ENCODE results near the gene ZNF124.

ZNF124 gene

GRCh38 chr1:247113094-247113497, 58.7 kb downstream of the ZNF124 start:
- Histone ChIP-seq H3K9ac (ENCODE audit: low read length) (no peak overlapping the region), H3K27ac (ENCODE audit: low read length) (no peak overlapping the region), H3K27me3 (ENCODE audit: low read depth, low read length) (no peaks in the 10 kb centered on the region), H4K20me1 (ENCODE audit: insufficient read depth, low read length) (no peaks in the 10 kb centered on the region), H2AFZ (ENCODE audit: low read depth, low read length) (no peak overlapping the region), H3K4me3 (ENCODE audit: low read length) (no peak overlapping the region), H3K36me3 (replicated peaks; ENCODE audit: low read depth, low read length) (no peaks in the 10 kb centered on the region), H3K9me3 (ENCODE audit: insufficient read depth, low read length) (no peaks in the 10 kb centered on the region), H3K79me2 (ENCODE audit: low read length) (no peaks in the 10 kb centered on the region), H3K4me2 (ENCODE audit: low read length) (no peak overlapping the region), H3K4me1 (ENCODE audit: low read length) (no peaks in the 10 kb centered on the region)
- TF ChIP-seq CTCF (IDR thresholded peaks at IDR 0.05; ENCODE audit: low read depth, low read length) (no peak), EZH2phosphoT487 (IDR thresholded peaks at IDR 0.05; ENCODE audit: low read depth) (no peak)

- Histone ChIP-seq H3K36me3 (replicated peaks; ENCODE audit: low read depth, low read length) (no peaks in the 10 kb centered on the region), H3K79me2 (ENCODE audit: low read length) (no peaks in the 10 kb centered on the region), H3K4me2 (ENCODE audit: low read length) (no peak overlapping the region), H3K9ac (ENCODE audit: low read length) (no peak overlapping the region), H3K27me3 (ENCODE audit: low read depth, low read length) (no peaks in the 10 kb centered on the region), H3K4me1 (ENCODE audit: low read length) (no peaks in the 10 kb centered on the region), H3K27ac (ENCODE audit: low read length) (no peak overlapping the region), H3K9me3 (ENCODE audit: insufficient read depth, low read length) (no peaks in the 10 kb centered on the region), H3K4me3 (ENCODE audit: low read length) (no peak overlapping the region), H4K20me1 (ENCODE audit: insufficient read depth, low read length) (no peaks in the 10 kb centered on the region), H2AFZ (ENCODE audit: low read depth, low read length) (no peak overlapping the region)
- TF ChIP-seq CTCF (IDR thresholded peaks at IDR 0.05; ENCODE audit: low read depth, low read length) (no peak), EZH2phosphoT487 (IDR thresholded peaks at IDR 0.05; ENCODE audit: low read depth) (no peak)
Observed at GRCh38 chr1:247112479-247112781, 59.4 kb downstream of the ZNF124 start.

GRCh38 chr1:247111700-247112478, 59.9 kb downstream of the ZNF124 start:
- Histone ChIP-seq H3K9ac (ENCODE audit: low read length) (no peak overlapping the region), H3K4me3 (ENCODE audit: low read length) (no peak overlapping the region), H3K9me3 (ENCODE audit: insufficient read depth, low read length) (no peaks in the 10 kb centered on the region), H3K79me2 (ENCODE audit: low read length) (no peaks in the 10 kb centered on the region), H3K4me2 (ENCODE audit: low read length) (no peak overlapping the region), H3K27ac (ENCODE audit: low read length) (no peak overlapping the region), H4K20me1 (ENCODE audit: insufficient read depth, low read length) (no peaks in the 10 kb centered on the region), H3K4me1 (ENCODE audit: low read length) (no peaks in the 10 kb centered on the region), H3K27me3 (ENCODE audit: low read depth, low read length) (no peaks in the 10 kb centered on the region), H2AFZ (ENCODE audit: low read depth, low read length) (no peak overlapping the region), H3K36me3 (replicated peaks; ENCODE audit: low read depth, low read length) (no peaks in the 10 kb centered on the region)
- no peak for TF ChIP-seq EZH2phosphoT487 (IDR thresholded peaks at IDR 0.05; ENCODE audit: low read depth)

GRCh38 chr1:247111259-247111699, 60.5 kb downstream of the ZNF124 start:
- TF ChIP-seq EZH2phosphoT487 (IDR thresholded peaks at IDR 0.05; ENCODE audit: low read depth) (no peak), CTCF (IDR thresholded peaks at IDR 0.05; ENCODE audit: low read depth, low read length) (no peak)
- H3K27ac ChIP-seq (ENCODE audit: low read length): no peak overlapping the region

More at GRCh38 chr1:247111259-247111699, 60.5 kb downstream of the ZNF124 start:
- Histone ChIP-seq H3K4me2 (ENCODE audit: low read length) (no peak overlapping the region), H4K20me1 (ENCODE audit: insufficient read depth, low read length) (no peaks in the 10 kb centered on the region), H3K79me2 (ENCODE audit: low read length) (no peaks in the 10 kb centered on the region), H2AFZ (ENCODE audit: low read depth, low read length) (no peak overlapping the region), H3K4me1 (ENCODE audit: low read length) (no peaks in the 10 kb centered on the region), H3K27me3 (ENCODE audit: low read depth, low read length) (no peaks in the 10 kb centered on the region), H3K9me3 (ENCODE audit: insufficient read depth, low read length) (no peaks in the 10 kb centered on the region), H3K4me3 (ENCODE audit: low read length) (no peak overlapping the region), H3K36me3 (replicated peaks; ENCODE audit: low read depth, low read length) (no peaks in the 10 kb centered on the region), H3K9ac (ENCODE audit: low read length) (no peak overlapping the region)
